Activated CD4-positive, alpha-beta T cell treated with anti-CD3 and anti-CD28 coated beads for 36 hours (primary cell): ENCODE measurements around the gene APOOL. TPM values are rescaled to one million over a fixed set of nuclear protein-coding genes. Genes with fewer than 3 reads are reported as not detected.
"Not testable (repeated sequence)": the region's sequence is repeated elsewhere in the genome, so short reads cannot be mapped to it uniquely, and the experiment has no call there.

Experiments used
- ATAC-seq: fragments of 200-7000 bp; cut with Tn5 transposase; one replicate; pipeline ENCODE4 v1.10.0; 2021; ENCODE audit warnings: mild to moderate bottlenecking, moderate library complexity
- CTCF ChIA-PET: fragments of 350-600 bp; sonication (Branson Sonifier 250); formaldehyde crosslinking; loops from one replicate; lab custom pipeline; 2021; ENCODE audit warnings: antibody characterized with exemption; lab: Charles Lee
- POLR2A ChIA-PET: fragments of 350-600 bp; sonication (Branson Sonifier 250); formaldehyde crosslinking; loops from one replicate; lab custom pipeline; 2021; ENCODE audit warnings: antibody characterized with exemption, inconsistent platforms; lab: Charles Lee
- DNase-seq: peaks from one replicate; pipeline ENCODE4 v3.0.0-alpha.2; 2020
- H3K27ac Mint-ChIP-seq: one replicate; pipeline ENCODE4 v1.8.0; 2021; ENCODE audit warnings: mixed read lengths
- H3K27me3 Mint-ChIP-seq: one replicate; pipeline ENCODE4 v1.8.0; 2021; ENCODE audit warnings: mixed read lengths
- H3K36me3 Mint-ChIP-seq: one replicate; pipeline ENCODE4 v1.8.0; 2021; ENCODE audit warnings: low read depth, mixed read lengths
- H3K4me1 Mint-ChIP-seq: one replicate; pipeline ENCODE4 v1.8.0; 2021; ENCODE audit warnings: mixed read lengths
- H3K4me3 Mint-ChIP-seq: one replicate; pipeline ENCODE4 v1.8.0; 2021; ENCODE audit warnings: mild to moderate bottlenecking, moderate library complexity, mixed read lengths
- H3K9me3 Mint-ChIP-seq: one replicate; pipeline ENCODE4 v1.8.0; 2021; ENCODE audit warnings: low read depth, mixed read lengths
- intact Hi-C, 2 experiments: fragments of 100-400 bp; cut with DNase I in 1 of 2; cut with micrococcal nuclease in 1 of 2; formaldehyde crosslinking; loops; one replicate each; pipeline versions ENCODE4 v1.14.2 to v1.15.1; 2022 to 2024; cut with DNase I, micrococcal nuclease
- total RNA-seq, 2 experiments: library from RNA; stranded (reverse); gene quantifications; one replicate each; pipeline ENCODE4 v1.2.3, GENCODE V29; 2021

APOOL gene, protein sequence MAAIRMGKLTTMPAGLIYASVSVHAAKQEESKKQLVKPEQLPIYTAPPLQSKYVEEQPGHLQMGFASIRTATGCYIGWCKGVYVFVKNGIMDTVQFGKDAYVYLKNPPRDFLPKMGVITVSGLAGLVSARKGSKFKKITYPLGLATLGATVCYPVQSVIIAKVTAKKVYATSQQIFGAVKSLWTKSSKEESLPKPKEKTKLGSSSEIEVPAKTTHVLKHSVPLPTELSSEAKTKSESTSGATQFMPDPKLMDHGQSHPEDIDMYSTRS
- total RNA-seq = 10 to 100 TPM; 18.3 to 22.3 TPM

DNA sequence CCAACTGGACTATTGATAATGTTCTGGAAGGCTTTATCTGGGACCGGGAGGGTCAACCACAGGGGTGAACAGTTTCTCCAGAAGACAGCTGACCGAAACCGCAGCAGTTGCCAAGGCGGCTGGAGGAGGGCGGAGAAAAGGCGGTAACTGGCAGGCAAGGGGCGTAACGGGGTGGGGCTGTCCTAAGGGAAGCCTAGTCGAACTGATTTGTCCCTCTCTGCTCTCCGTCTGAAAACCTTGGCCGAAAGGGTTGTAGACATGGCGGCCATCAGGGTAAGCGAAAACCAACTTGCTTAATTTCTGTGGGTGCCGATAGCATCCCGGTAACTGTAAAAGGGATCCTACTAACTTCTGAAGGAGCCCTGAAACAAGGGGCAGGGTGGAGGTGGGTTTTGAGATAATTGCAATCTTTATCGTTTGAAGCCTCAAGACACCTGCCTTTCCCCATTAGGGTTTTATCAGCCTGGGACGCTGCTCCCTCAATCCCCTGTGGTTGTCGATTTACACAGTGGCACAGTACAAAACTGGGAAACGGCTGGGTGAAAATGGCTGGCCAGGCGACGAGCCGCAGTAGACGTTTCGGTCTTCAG is at the start of gene APOOL:
Gene APOOL (plus strand): TSS at position 223 of the 590 bp plus-strand sequence. CDS start 36 bp downstream, at position 259.
- Mint-ChIP-seq H3K27me3 (no peaks in the 10 kb centered on the region), H3K36me3 (peaks cover 3% of the 10 kb centered on the region), H3K27ac (peak within 1 kb of the TSS; percentile 58), H3K4me3 (peak within 1 kb of the TSS; percentile 79), H3K9me3 (no peaks in the 10 kb centered on the region), H3K4me1 (peaks cover 21% of the 10 kb centered on the region)
- intact Hi-C loops = loop anchor here in 1 of 2 experiments (5.0 to 10.0 kb wide), 3 partner anchors 49 to 1044 kb away; partner anchors contain the start of genes CHM and HDX
- DNase-seq (peak; percentile 88), ATAC-seq (peak; percentile 93)
- CTCF ChIA-PET = interaction anchor here (0.6 kb wide), 1 partner anchor 216 kb away, joined by 3 read pairs; no protein-coding TSS in a partner anchor
- POLR2A ChIA-PET = no interaction called here

DNA sequence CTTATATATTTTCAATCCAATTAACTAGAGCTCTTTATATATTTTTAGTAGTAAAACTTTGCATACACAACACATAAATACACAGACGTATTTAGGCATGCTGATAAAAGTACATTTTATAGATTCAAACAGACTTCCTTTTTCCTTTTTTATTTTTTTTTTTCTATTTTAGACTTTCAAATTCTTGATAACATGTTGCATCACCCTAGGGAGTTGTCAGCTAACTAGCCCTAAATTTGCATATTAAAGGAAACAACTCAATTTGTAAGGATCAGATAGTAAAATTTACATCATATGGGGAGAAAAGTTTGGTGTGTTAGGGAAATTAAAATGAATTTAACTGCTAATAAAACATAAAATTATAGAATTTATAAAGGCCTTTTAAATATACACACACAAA is 47.4 kb upstream of the APOOL start:
- intact Hi-C loops = no loop called here
- CTCF ChIA-PET = no interaction called here
- Mint-ChIP-seq H3K9me3 (no peaks in the 10 kb centered on the region), H3K4me3 (no peak overlapping the region), H3K36me3 (no peaks in the 10 kb centered on the region), H3K4me1 (no peaks in the 10 kb centered on the region), H3K27ac (no peak overlapping the region), H3K27me3 (no peaks in the 10 kb centered on the region)
- ATAC-seq (no peak), DNase-seq (no peak)
- POLR2A ChIA-PET = no interaction called here

DNA sequence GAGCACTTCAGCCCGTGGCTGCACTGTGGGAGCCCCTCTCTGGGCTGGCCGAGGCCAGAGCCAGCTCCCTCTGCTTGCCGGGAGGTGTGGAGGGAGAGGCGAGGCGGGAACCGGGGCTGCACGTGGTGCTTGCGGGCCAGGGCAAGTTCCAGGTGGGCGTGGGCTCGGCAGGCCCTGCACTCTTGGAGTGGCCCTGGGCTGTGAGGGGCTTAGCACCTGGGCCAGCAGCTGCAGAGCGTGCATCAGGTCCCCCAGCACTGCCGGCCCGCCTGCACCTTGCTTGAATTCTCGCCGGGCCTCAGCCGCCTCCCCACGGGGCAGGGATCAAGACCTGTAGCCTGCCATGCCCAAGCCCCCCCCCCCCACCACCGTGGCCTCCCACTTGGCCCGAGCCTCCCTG is 28.9 kb upstream of the APOOL start:
- Mint-ChIP-seq H3K4me3 (no peak overlapping the region), H3K4me1 (no peaks in the 10 kb centered on the region), H3K9me3 (peaks cover 5% of the 10 kb centered on the region), H3K36me3 (no peaks in the 10 kb centered on the region), H3K27me3 (no peaks in the 10 kb centered on the region), H3K27ac (no peak overlapping the region)
- ATAC-seq (no peak), DNase-seq (no peak)
- POLR2A ChIA-PET = no interaction called here
- CTCF ChIA-PET = no interaction called here
- intact Hi-C loops = no loop called here

DNA sequence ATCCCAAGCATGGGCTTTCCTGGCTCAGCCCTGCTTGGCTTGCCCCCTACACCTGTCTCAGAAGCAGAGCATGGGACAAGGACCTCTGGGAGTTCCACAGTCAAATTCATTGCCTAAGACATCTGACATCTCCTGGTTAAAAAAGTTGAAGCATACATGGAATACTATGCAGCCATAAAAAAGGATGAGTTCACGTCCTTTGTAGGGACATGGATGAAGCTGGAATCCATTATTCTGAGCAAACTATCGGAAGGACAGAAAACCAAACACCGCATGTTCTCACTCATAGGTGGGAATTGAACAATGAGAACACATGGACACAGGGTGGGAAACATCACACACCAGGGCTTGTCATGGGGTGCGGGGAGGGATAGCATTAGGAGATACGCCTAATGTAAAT is 11.9 kb upstream of the APOOL start:
- intact Hi-C loops = not testable (repeated sequence)

DNA sequence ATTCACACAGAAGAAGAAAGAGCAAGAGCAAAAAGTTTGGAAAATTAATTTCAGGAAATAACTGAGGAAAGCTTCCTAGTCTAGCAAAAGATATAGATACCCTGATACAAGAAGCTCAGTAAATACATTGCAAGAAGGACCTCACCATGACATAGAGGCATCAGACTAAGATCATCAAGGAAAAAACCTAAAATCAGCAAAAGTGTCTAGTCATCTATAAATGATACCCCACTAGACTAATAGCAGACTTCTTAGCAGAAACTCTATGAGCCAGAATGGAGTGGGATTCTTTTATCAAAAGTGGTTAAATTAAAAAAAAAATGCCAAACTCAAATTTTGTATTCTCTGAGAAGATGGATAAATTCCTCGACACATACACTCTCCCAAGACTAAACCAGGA is 10.5 kb upstream of the APOOL start:
- H3K4me3 Mint-ChIP-seq = no peak overlapping the region
- intact Hi-C loops = no loop called here
- POLR2A ChIA-PET = no interaction called here

More for the DNA sequence above, 11.9 kb upstream of the APOOL start:
- H3K36me3 Mint-ChIP-seq, H3K4me1 Mint-ChIP-seq, H3K27ac Mint-ChIP-seq, ATAC-seq, H3K4me3 Mint-ChIP-seq, H3K9me3 Mint-ChIP-seq, CTCF ChIA-PET, POLR2A ChIA-PET, H3K27me3 Mint-ChIP-seq, DNase-seq: not testable (repeated sequence)

DNA sequence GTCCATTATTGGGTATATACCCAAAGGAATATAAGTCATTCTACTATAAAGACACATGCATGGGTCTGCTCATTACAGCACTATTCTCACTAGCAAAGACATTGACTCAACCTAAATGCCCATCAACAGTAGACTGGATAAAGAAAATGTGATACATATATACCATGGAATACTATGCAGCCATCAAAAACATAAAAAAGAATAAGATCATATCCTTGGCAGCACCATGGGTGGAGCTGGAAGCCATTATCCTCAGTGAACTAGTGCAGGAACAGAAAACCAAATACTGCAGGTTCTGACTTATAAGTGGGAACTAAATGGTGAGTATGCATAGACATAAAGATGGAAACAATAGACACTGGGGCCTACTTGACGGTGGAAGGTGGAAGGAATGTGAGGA is 2.3 kb upstream of the APOOL start:
- Mint-ChIP-seq H3K9me3 (no peaks in the 10 kb centered on the region), H3K36me3 (no peaks in the 10 kb centered on the region), H3K4me1 (peaks cover 10% of the 10 kb centered on the region), H3K4me3 (no peak overlapping the region), H3K27me3 (peaks cover under 1% of the 10 kb centered on the region), H3K27ac (no peak overlapping the region)
- ChIA-PET CTCF (no interaction called here), POLR2A (no interaction called here)
- intact Hi-C loops = loop anchor here in 1 of 2 experiments (5.0 to 10.0 kb wide), 3 partner anchors 51 to 1046 kb away; partner anchors contain the start of genes CHM and HDX
- ATAC-seq (no peak), DNase-seq (no peak)

More for the DNA sequence above, 10.5 kb upstream of the APOOL start:
- CTCF ChIA-PET = no interaction called here
- H3K36me3 Mint-ChIP-seq = no peaks in the 10 kb centered on the region
- ATAC-seq = no peak
- no peak overlapping the region for H3K27ac Mint-ChIP-seq
- no peak for DNase-seq
- no peaks in the 10 kb centered on the region for H3K9me3 Mint-ChIP-seq
- H3K27me3 Mint-ChIP-seq = peaks cover 6% of the 10 kb centered on the region
- H3K4me1 Mint-ChIP-seq = no peaks in the 10 kb centered on the region

DNA sequence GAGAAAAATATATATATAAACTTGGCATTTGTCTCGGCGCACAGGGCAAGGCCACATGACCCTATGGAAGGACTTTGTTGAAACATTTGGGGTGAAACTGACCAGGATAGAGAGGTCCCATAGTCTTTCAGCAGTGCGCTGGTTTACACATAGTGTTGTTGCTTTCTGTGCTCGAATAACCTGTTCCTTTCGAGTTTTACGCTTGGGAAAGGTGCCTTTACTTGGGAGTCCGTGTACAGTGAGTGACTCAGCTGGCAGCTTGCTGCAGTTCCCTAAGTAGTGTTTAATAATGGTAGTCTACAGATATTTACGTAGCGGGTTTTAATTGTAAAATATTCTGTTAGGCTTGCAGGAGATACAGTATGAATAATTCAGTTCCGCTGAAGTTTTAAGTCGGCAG is 578 bp downstream of the APOOL start:
- DNase-seq (no peak), ATAC-seq (no peak)
- H3K36me3 Mint-ChIP-seq = peaks cover 5% of the 10 kb centered on the region
- H3K4me1 Mint-ChIP-seq = peaks cover 24% of the 10 kb centered on the region
- intact Hi-C loops = loop anchor here in 1 of 2 experiments (5.0 to 10.0 kb wide), 3 partner anchors 48 to 1043 kb away; partner anchors contain the start of genes CHM and HDX
- H3K27me3 Mint-ChIP-seq = no peaks in the 10 kb centered on the region
- CTCF ChIA-PET = no interaction called here
- POLR2A ChIA-PET = no interaction called here
- no peaks in the 10 kb centered on the region for H3K9me3 Mint-ChIP-seq
- peak overlapping the region; percentile 55 for H3K27ac Mint-ChIP-seq
- peak overlapping the region; percentile 79 for H3K4me3 Mint-ChIP-seq

DNA sequence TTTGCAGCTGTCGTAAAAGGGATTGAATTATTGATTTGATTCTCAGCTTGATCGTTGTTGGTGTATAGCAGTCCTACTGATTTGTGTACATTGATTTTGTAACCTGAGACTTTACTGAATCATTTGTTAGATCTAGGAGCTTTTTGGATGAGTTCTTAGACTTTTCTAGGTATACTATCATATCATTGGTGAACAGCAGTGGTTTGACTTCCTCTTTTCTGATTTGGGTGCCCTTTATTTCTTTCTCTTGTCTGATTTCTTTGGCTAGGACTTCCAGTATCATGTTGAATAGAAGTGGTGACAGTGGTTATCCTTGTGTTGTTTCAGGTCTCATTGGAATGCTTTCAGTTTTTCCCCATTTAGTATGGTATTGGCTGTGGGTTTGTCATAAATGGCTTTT is 8.4 kb downstream of the APOOL start:
- no peak for DNase-seq
- H3K4me1 Mint-ChIP-seq = peaks cover 26% of the 10 kb centered on the region
- intact Hi-C loops = no loop called here
- H3K36me3 Mint-ChIP-seq = peaks cover 30% of the 10 kb centered on the region
- H3K27me3 Mint-ChIP-seq = no peaks in the 10 kb centered on the region
- ChIA-PET CTCF (no interaction called here), POLR2A (no interaction called here)
- H3K4me3 Mint-ChIP-seq = no peak overlapping the region
- no peak overlapping the region for H3K27ac Mint-ChIP-seq
- peaks cover 5% of the 10 kb centered on the region for H3K9me3 Mint-ChIP-seq
- ATAC-seq = no peak

DNA sequence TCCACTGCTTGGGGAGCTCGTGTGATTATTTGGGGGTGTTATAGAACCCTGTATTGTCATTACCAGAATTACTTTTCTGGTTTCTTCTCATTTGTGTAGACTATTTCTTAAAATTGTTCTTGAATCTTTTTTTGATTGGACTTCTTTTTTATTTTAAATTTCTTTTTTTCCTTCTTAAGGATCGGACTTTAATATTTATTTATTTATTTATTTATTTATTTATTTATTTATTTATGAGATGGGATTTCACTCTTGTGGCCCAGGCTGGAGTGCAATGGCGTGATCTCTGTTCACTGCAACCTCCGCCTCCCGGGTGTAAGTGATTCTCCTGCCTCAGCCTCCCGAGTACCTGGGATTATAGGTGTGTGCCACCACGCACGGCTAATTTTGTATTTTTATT is 11.7 kb downstream of the APOOL start:
- ATAC-seq, H3K4me3 Mint-ChIP-seq, DNase-seq, CTCF ChIA-PET, H3K27ac Mint-ChIP-seq, H3K27me3 Mint-ChIP-seq, intact Hi-C loops, H3K9me3 Mint-ChIP-seq, POLR2A ChIA-PET: not testable (repeated sequence)
- peaks cover 38% of the 10 kb centered on the region for H3K36me3 Mint-ChIP-seq
- H3K4me1 Mint-ChIP-seq = peaks cover 16% of the 10 kb centered on the region

DNA sequence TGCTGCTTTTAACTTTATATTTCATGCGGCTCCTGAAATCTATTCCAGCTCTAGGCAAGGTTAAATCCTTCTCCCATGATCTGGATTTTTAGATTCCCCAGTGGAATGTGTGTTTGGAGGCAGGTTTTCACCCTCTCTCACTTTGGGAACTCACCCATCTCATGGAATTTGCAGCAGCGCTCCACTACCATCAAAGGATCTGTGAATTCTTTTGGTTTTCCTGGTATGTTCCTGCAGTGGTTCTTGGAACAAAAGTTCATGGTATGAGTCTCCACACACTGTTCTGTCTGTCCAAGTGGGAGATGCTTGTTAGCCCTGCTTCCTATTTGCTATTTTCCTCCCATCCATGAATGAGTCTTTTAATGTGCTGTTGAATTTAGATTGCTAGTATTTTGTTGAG is 14.0 kb downstream of the APOOL start:
- intact Hi-C loops = no loop called here
- H3K36me3 Mint-ChIP-seq = peaks cover 32% of the 10 kb centered on the region

DNA sequence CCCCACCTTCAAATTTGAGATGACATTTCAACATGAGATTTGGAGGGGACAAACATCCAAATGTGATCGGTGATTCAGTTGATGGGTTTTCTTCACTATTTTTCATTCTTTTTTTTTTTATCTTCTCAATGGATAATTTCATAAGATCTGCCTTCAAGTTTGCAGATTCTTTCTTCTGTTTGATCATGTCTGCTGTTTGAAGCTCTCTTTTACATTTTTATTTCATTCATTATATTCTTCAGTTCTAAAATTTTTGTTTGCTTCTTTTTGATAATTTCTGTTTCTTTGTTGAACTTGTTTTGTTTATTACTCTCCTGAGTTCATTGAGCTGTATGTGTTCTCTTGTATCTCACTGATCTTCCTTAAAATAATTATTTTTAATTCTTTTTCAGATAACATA is 14.8 kb downstream of the APOOL start:
- Mint-ChIP-seq H3K27me3 (no peaks in the 10 kb centered on the region), H3K4me3 (no peak overlapping the region), H3K36me3 (peaks cover 29% of the 10 kb centered on the region), H3K9me3 (peaks cover 8% of the 10 kb centered on the region), H3K4me1 (no peaks in the 10 kb centered on the region), H3K27ac (no peak overlapping the region)
- ATAC-seq (no peak), DNase-seq (no peak)
- CTCF ChIA-PET = no interaction called here
- POLR2A ChIA-PET = interaction anchor here (0.7 kb wide), 1 partner anchor 907 kb away, joined by 4 read pairs; no protein-coding TSS in a partner anchor
- intact Hi-C loops = no loop called here

More for the DNA sequence above, 14.0 kb downstream of the APOOL start:
- ChIA-PET POLR2A (no interaction called here), CTCF (no interaction called here)
- no peak overlapping the region for H3K27ac Mint-ChIP-seq
- H3K4me3 Mint-ChIP-seq = no peak overlapping the region
- peaks cover 8% of the 10 kb centered on the region for H3K9me3 Mint-ChIP-seq
- H3K4me1 Mint-ChIP-seq = peaks cover 6% of the 10 kb centered on the region
- H3K27me3 Mint-ChIP-seq = no peaks in the 10 kb centered on the region
- no peak for ATAC-seq
- DNase-seq = no peak

DNA sequence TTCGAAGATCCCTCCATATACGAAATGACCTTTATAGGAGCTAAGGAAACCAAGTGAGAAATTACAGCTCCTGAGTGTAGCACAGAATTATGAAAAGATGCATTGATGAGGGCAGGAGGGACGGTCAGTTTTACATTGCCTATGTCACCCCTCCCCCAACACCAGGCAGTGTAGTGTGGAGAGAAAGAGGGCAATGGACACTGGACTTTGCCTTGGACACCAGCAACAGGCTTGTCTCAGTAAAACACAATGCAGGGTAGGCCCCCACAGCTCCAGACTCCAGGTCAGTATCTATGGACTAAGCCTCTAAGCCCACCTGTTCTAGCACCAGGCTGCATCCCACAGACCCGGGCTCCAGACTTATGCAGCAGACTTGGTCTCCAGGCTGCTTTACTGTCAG is 16.5 kb downstream of the APOOL start:
- no peak overlapping the region for H3K4me3 Mint-ChIP-seq
- POLR2A ChIA-PET = no interaction called here
- DNase-seq = no peak
- H3K36me3 Mint-ChIP-seq = peaks cover 34% of the 10 kb centered on the region
- intact Hi-C loops = no loop called here
- CTCF ChIA-PET = no interaction called here
- peaks cover 8% of the 10 kb centered on the region for H3K9me3 Mint-ChIP-seq
- no peaks in the 10 kb centered on the region for H3K27me3 Mint-ChIP-seq
- no peaks in the 10 kb centered on the region for H3K4me1 Mint-ChIP-seq
- no peak overlapping the region for H3K27ac Mint-ChIP-seq
- no peak for ATAC-seq
